D721Med (cell line): Measurements from ENCODE around the gene GRAMD1A.

ENCODE experiments used
- DNase-seq: peaks from one replicate; pipeline ENCODE4 v3.0.0; 2011; ENCODE audit warnings: low spot score; ENCODE audit not compliant: insufficient read length
- FAIRE-seq: peaks from 2 replicates; lab custom pipeline; 2011; peaks lifted over from hg19 to GRCh38; lab: Jason Lieb, UNC
- TF ChIP-seq, protein P1 (sequence below): IDR thresholded peaks from 2 replicates; pipeline ENCODE4 v1.5.1; 2012; ENCODE audit warnings: mild to moderate bottlenecking, control low read depth; ENCODE audit not compliant: insufficient read depth; ENCODE audit errors: missing control alignments

GRAMD1A gene

DNA sequence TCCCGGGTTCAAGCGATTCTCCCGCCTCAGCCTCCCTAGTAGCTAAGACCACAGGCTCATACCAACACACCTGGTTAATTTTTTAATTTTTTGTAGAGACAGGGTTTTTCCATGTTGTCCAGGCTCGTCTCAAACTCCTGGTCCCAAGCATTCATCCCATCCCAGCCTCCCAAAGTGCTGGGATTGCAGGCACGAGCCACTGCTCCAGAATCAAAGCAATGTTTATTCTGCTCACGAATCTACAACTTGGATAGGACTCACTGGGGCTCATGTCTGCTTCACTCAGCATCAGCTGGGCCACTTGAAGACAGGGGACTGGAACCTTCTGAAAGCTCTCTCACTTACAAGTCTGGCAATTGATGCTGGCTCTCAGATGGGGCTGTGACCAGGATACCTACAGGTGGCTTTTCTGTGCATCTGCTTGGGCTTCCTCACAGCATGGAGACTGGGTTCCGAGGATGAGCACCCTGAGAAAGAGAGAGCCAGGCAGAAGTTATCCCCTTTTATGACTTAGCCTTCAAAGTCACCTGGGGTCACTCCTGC lies 27.9 kb upstream of the GRAMD1A start:
- TF ChIP-seq, protein P1, sequence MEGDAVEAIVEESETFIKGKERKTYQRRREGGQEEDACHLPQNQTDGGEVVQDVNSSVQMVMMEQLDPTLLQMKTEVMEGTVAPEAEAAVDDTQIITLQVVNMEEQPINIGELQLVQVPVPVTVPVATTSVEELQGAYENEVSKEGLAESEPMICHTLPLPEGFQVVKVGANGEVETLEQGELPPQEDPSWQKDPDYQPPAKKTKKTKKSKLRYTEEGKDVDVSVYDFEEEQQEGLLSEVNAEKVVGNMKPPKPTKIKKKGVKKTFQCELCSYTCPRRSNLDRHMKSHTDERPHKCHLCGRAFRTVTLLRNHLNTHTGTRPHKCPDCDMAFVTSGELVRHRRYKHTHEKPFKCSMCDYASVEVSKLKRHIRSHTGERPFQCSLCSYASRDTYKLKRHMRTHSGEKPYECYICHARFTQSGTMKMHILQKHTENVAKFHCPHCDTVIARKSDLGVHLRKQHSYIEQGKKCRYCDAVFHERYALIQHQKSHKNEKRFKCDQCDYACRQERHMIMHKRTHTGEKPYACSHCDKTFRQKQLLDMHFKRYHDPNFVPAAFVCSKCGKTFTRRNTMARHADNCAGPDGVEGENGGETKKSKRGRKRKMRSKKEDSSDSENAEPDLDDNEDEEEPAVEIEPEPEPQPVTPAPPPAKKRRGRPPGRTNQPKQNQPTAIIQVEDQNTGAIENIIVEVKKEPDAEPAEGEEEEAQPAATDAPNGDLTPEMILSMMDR: no peak
- FAIRE-seq (no peak), DNase-seq (no peak)

DNA sequence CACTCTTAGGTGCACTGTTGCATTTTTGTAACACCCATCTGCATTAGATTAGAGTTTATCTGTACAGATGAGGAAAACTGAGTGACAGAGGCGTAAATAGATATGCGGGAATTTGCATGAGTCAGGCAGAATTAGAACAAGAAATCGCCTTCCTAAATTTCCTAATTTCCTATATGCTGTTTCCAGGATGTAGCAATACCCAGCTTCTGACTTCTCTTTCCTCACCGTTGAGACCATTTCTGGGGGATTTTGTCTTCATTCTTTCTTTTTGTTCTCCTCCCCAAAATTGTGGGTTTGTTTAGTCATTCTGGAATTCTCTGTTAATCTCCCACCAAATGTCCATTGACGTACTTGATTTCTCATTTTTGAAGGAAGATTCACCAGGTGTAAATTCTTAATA lies 25.5 kb upstream of the GRAMD1A start:
- TF ChIP-seq, protein P1: no peak
- no peak for FAIRE-seq

DNA sequence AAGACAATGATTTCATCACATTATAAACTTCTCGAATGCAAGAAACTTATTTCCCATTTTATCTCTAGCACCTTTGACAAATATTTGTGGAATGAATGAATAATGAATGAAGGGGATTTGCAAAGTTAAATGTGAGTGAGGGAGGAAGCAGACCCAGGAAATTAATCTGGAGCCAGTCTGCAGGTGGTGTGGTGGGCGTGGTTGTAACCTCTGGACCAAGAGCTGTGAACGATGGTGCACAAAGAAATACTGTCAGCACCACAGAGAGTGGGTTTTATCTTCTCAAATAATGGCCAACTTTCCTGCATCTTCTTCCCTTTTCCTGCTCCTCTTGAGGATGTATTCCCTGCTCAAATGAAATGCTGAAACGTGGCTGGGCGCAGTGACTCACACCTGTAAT lies 25.1 kb upstream of the GRAMD1A start:
- TF ChIP-seq, protein P1: no peak
- no peak for DNase-seq
- FAIRE-seq: no peak

More for the DNA sequence above, 25.5 kb upstream of the GRAMD1A start:
- DNase-seq: no peak

DNA sequence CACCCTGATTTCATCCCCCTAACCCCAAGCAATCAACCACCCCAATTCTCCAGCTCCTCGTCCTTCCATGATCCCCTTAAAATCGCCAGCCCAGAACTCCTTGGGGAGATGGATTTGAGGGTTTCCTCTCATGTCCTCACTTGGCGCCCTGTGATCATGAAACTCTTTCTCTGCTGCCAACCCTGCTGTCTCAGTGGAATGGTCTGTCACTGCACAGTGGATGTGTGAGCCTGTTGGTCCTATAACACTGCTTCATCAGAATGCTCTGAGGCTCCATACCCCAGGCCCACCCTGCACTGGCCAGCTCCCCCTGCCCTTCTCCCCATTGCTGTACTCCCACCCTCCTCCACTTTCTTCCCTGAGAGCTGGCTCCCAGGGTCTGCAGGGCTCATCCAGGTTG lies 23.5 kb upstream of the GRAMD1A start:
- TF ChIP-seq, protein P1: no peak
- FAIRE-seq: no peak
- DNase-seq: no peak

DNA sequence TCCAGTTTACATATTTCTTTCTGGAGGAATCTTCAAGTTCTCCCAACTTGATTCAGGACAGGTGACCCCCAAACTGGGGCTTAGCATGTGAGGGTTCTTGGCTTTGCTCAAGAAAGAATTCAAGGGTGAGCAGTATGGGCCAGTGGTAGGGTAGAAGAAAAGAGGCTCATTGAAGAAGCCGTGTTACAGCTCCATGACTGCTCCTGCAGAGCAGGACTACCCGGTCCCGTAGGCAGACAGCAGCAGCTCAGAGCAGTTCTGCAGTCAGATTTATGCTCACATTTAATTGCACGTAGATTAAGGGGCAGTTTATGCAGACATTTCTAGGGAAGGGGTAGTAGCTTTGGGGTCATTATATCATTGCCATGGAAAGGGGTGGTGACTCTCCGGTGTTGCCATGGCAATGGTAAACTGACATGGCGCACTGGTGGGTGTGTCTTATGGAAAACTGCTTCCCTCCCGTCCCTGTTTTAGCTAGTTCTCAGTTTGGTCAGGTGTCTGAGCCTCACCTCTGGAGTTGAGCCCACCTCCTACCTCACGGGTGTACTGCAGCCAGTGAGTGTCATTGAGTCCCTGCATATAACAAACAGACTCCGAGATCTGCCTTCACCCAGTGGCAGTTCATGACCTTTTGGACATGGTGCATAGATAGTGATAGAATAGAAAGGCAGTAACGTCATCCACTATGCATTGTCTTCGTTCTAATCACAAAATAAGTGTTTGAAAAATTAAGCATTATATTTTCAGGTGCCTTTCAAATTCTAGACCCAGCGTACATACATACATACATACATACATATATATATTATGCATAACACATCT lies 20.1 kb upstream of the GRAMD1A start:
- FAIRE-seq: no peak
- TF ChIP-seq, protein P1: no peak
- DNase-seq: no peak

DNA sequence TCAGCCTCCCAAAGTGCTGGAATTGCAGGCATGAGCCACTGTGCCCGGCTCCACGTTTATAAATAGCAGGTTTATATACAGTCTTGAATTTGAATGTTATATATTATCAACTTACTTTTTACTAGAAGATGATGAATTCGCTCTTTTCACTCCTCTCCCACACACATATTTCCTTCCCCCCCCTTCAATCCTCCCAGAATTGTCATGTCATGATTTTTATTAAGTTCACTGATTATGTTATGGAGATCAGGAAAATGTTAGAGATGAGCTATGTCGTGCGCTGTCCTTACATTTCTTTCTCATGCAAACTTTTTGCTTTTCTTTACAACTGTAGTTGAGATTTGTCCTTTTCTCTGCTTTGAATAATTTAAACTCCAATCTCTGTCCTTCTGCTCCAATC lies 17.8 kb upstream of the GRAMD1A start:
- FAIRE-seq (no peak), DNase-seq (no peak)

More for the DNA sequence above, 17.8 kb upstream of the GRAMD1A start:
- TF ChIP-seq, protein P1: no peak
